Measurements from ENCODE around the gene NCL.

DNA sequence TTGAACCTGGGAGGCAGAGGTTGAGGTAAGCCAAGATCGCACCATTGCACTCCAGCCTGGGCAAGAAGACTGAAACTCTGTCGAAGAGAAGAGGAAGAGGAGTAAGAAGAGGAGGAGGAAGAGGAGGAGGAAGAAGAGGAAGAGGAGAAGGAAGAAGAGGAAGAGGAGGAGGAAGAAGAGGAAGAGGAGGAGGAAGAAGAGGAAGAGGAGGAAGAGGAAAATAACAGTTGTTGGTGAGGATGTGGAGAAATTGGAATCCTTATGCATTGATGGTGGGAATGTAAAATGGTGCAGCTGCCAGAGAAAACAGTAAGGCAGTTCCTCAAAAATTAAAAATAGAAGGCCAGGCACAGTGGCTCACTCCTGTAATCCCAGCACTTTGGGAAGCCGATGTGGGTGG, 8.5 kb upstream of the NCL start:
- TF ChIP-seq CTCF (IDR thresholded peaks at IDR 0.05), result no peak
- TF ChIP-seq POLR2AphosphoS5 (IDR thresholded peaks at IDR 0.05), result no peak
- no peak for TF ChIP-seq POLR2A (IDR thresholded peaks at IDR 0.05)
- TF ChIP-seq EP300 (IDR thresholded peaks at IDR 0.05), result no peak
